Esophagus (tissue), 2 donors: ENCODE measurements around the gene USH2A. TPM values are rescaled to one million over a fixed set of nuclear protein-coding genes. Genes with fewer than 3 reads are reported as not detected.

ENCODE experiments used
- H3K27ac ChIP-seq, 2 donors: one replicate each; pipeline ENCODE4 v1.5.1; 2013; ENCODE audit warnings: low read depth in 2 of 2, mild to moderate bottlenecking in 2 of 2, inconsistent platforms in 1 of 2, low read length in 1 of 2, moderate library complexity in 1 of 2
- H3K27me3 ChIP-seq, 2 donors: one replicate each; pipeline ENCODE4 v1.6.1; 2013; ENCODE audit warnings: low read length in 2 of 2, control low read depth in 1 of 2, mild to moderate bottlenecking in 1 of 2; ENCODE audit not compliant: insufficient read depth in 2 of 2, control insufficient read depth in 1 of 2
- H3K36me3 ChIP-seq, 2 donors: one replicate each; pipeline ENCODE4 v1.6.1; 2013; ENCODE audit warnings: low read length in 1 of 2; ENCODE audit not compliant: control insufficient read depth in 2 of 2, insufficient read depth in 2 of 2
- H3K4me1 ChIP-seq, 2 donors: one replicate each; pipeline ENCODE4 v1.6.1; 2013; ENCODE audit warnings: low read length in 1 of 2; ENCODE audit not compliant: control insufficient read depth in 2 of 2, insufficient read depth in 2 of 2
- H3K4me3 ChIP-seq, 2 donors: one replicate each; pipeline ENCODE4 v1.5.1; 2013; ENCODE audit warnings: low read length in 2 of 2, mild to moderate bottlenecking in 2 of 2, low read depth in 1 of 2, moderate library complexity in 1 of 2
- H3K9me3 ChIP-seq, 2 donors: one replicate each; pipeline ENCODE4 v1.6.1; 2013; ENCODE audit warnings: mild to moderate bottlenecking in 2 of 2, low read depth in 1 of 2, low read length in 1 of 2, moderate library complexity in 1 of 2; ENCODE audit not compliant: control insufficient read depth in 2 of 2, insufficient read depth in 1 of 2
- WGBS, 2 donors: extraction: QIAGEN DNeasy Blood & Tissue Kit; methylation state at CpG; one replicate each; pipeline ENCODE4 v1.1.7; 2013; 5-methylcytosine and 5-hydroxymethylcytosine counted together
- polyA plus RNA-seq, 2 donors: library from polyadenylated mRNA; stranded (reverse); fragments of 200-250 nt; gene quantifications; one replicate each; pipeline ENCODE4 v1.2.3, GENCODE V29; 2013
- donor health status: healthy with polysubstance abuse.
- donor health status: Bipolar disorder and iron deficiency.

Gene USH2A
- polyA plus RNA-seq, 2 donors, result under 0.01 TPM; not detected in 1

- H3K36me3 ChIP-seq, result no peaks in the 10 kb centered on the region
- H3K4me3 ChIP-seq, result no peak overlapping the region
- no peak overlapping the region for H3K27ac ChIP-seq
- H3K27me3 ChIP-seq, result no peaks in the 10 kb centered on the region
- no peaks in the 10 kb centered on the region for H3K9me3 ChIP-seq
- 36 to 53% methylated on average over 1 of the region's 1 CpG for WGBS, 2 donors
- no peaks in the 10 kb centered on the region for H3K4me1 ChIP-seq
These were observed 6.8 kb downstream of the USH2A start for GRCh38 chr1:216416488-216416887.

- Histone ChIP-seq H3K4me3 (no peak overlapping the region), H3K27me3 (no peaks in the 10 kb centered on the region), H3K36me3 (no peaks in the 10 kb centered on the region), H3K9me3 (no peaks in the 10 kb centered on the region), H3K4me1 (no peaks in the 10 kb centered on the region), H3K27ac (no peak overlapping the region)
- 90 to 93% methylated on average over 4 of the region's 4 CpGs for WGBS, 2 donors
These were observed 13.2 kb downstream of the USH2A start for GRCh38 chr1:216410026-216410425.

GRCh38 chr1:216390956-216391355, 32.3 kb downstream of the USH2A start:
- Histone ChIP-seq H3K36me3 (no peaks in the 10 kb centered on the region), H3K27ac (no peak overlapping the region), H3K27me3 (no peaks in the 10 kb centered on the region), H3K9me3 (no peaks in the 10 kb centered on the region), H3K4me1 (no peaks in the 10 kb centered on the region), H3K4me3 (no peak overlapping the region)
- whole genome bisulfite sequencing, 2 donors, result 74 to 76% methylated on average over 3 of the region's 3 CpGs

- Histone ChIP-seq H3K27ac (no peak overlapping the region), H3K27me3 (no peaks in the 10 kb centered on the region), H3K9me3 (no peaks in the 10 kb centered on the region), H3K4me3 (no peak overlapping the region), H3K4me1 (no peaks in the 10 kb centered on the region), H3K36me3 (no peaks in the 10 kb centered on the region)
These were observed 33.5 kb downstream of the USH2A start for GRCh38 chr1:216389774-216390173.

GRCh38 chr1:216388558-216388957, 34.7 kb downstream of the USH2A start:
- no peak overlapping the region for H3K27ac ChIP-seq
- H3K9me3 ChIP-seq, result no peaks in the 10 kb centered on the region
- no peaks in the 10 kb centered on the region for H3K27me3 ChIP-seq
- H3K4me1 ChIP-seq, result no peaks in the 10 kb centered on the region
- no peak overlapping the region for H3K4me3 ChIP-seq
- WGBS, 2 donors, result 20 to 22% methylated on average over 2 of the region's 2 CpGs
- no peaks in the 10 kb centered on the region for H3K36me3 ChIP-seq

GRCh38 chr1:216387782-216388181, 35.5 kb downstream of the USH2A start:
- no peak overlapping the region for H3K4me3 ChIP-seq
- H3K27ac ChIP-seq, result no peak overlapping the region
- H3K4me1 ChIP-seq, result no peaks in the 10 kb centered on the region
- no peaks in the 10 kb centered on the region for H3K27me3 ChIP-seq
- H3K9me3 ChIP-seq, result no peaks in the 10 kb centered on the region
- 70% methylated on average over 2 of the region's 2 CpGs for WGBS, 2 donors
- H3K36me3 ChIP-seq, result no peaks in the 10 kb centered on the region

- H3K36me3 ChIP-seq, result no peaks in the 10 kb centered on the region
- no peaks in the 10 kb centered on the region for H3K27me3 ChIP-seq
- H3K4me1 ChIP-seq, result no peaks in the 10 kb centered on the region
- no peak overlapping the region for H3K27ac ChIP-seq
- no peaks in the 10 kb centered on the region for H3K9me3 ChIP-seq
- 81 to 93% methylated on average over 1 of the region's 1 CpG for WGBS, 2 donors
- H3K4me3 ChIP-seq, result no peak overlapping the region
These were observed 43.8 kb downstream of the USH2A start for GRCh38 chr1:216379441-216379840.

GRCh38 chr1:216368249-216368648, 55.0 kb downstream of the USH2A start:
- Histone ChIP-seq H3K9me3 (no peaks in the 10 kb centered on the region), H3K27me3 (no peaks in the 10 kb centered on the region), H3K4me1 (no peaks in the 10 kb centered on the region), H3K36me3 (no peaks in the 10 kb centered on the region), H3K4me3 (no peak overlapping the region), H3K27ac (no peak overlapping the region)
- WGBS, 2 donors, result 81% methylated on average over 2 of the region's 2 CpGs

GRCh38 chr1:216366979-216367378, 56.3 kb downstream of the USH2A start:
- Histone ChIP-seq H3K36me3 (no peaks in the 10 kb centered on the region), H3K27ac (no peak overlapping the region), H3K4me1 (no peaks in the 10 kb centered on the region), H3K4me3 (no peak overlapping the region), H3K27me3 (no peaks in the 10 kb centered on the region), H3K9me3 (no peaks in the 10 kb centered on the region)

- no peaks in the 10 kb centered on the region for H3K36me3 ChIP-seq
- no peaks in the 10 kb centered on the region for H3K9me3 ChIP-seq
- 71 to 82% methylated on average over 2 of the region's 2 CpGs for WGBS, 2 donors
- no peak overlapping the region for H3K27ac ChIP-seq
- H3K27me3 ChIP-seq, result no peaks in the 10 kb centered on the region
- no peak overlapping the region for H3K4me3 ChIP-seq
- H3K4me1 ChIP-seq, result no peaks in the 10 kb centered on the region
These were observed 66.3 kb downstream of the USH2A start for GRCh38 chr1:216356945-216357344.
